AG04449 (cell line): ENCODE results near the gene TGFBR3.

ENCODE experiments used
- CTCF ChIA-PET: fragments of 350-600 bp; formaldehyde crosslinking; extraction: SDS; loops from one replicate; lab custom pipeline; 2021; ENCODE audit warnings: antibody characterized with exemption; lab: Yijun Ruan, JAX
- POLR2A ChIA-PET: fragments of 400-600, 350-600 bp; formaldehyde crosslinking; extraction: SDS; loops from one replicate; lab custom pipeline; 2020; ENCODE audit warnings: antibody characterized with exemption, inconsistent platforms; lab: Yijun Ruan, JAX
- DNase-seq: peaks from one replicate; pipeline ENCODE4 v3.0.0-alpha.2; 2010; ENCODE audit warnings: low read depth, low spot score
- H3K4me3 ChIP-seq: 2 replicates; pipeline ENCODE4 v1.5.1; 2011; ENCODE audit warnings: low read depth, mild to moderate bottlenecking, control low read depth, low read length
- CTCF ChIP-seq: IDR thresholded peaks from one replicate; pipeline ENCODE4 v1.5.1; 2011; ENCODE audit warnings: mild to moderate bottlenecking, moderate library complexity, low read length, control low read depth, inconsistent platforms; ENCODE audit not compliant: insufficient read depth; ENCODE audit errors: missing control alignments

TGFBR3 gene

GRCh38 chr1:91764471-91765115 is 121.4 kb downstream of the TGFBR3 start:
- no peak for TF ChIP-seq CTCF
- ChIA-PET CTCF (interaction anchor here (0.6 kb wide), 1 partner anchor 9 kb away, joined by 3 read pairs; no protein-coding TSS in a partner anchor), POLR2A (no interaction called here)
- no peak overlapping the region for H3K4me3 ChIP-seq
- DNase-seq: no peak

- ChIA-PET CTCF (no interaction called here), POLR2A (no interaction called here)
- no peak for DNase-seq
- no peak overlapping the region for H3K4me3 ChIP-seq
- TF ChIP-seq CTCF: no peak
Measured at GRCh38 chr1:91763252-91763651, 122.7 kb downstream of the TGFBR3 start.

- ChIA-PET POLR2A (no interaction called here), CTCF (interaction anchor here (1.1 to 1.9 kb wide), 4 partner anchors 20 to 249 kb away, joined by 3 to 5 read pairs (median 4); no protein-coding TSS in a partner anchor)
- no peak for TF ChIP-seq CTCF
- DNase-seq: no peak
- H3K4me3 ChIP-seq: no peak overlapping the region
Measured at GRCh38 chr1:91761295-91761721, 124.6 kb downstream of the TGFBR3 start.

- H3K4me3 ChIP-seq: no peak overlapping the region
- no peak for DNase-seq
- CTCF ChIA-PET: interaction anchor here (1.1 to 1.9 kb wide), 4 partner anchors 21 to 248 kb away, joined by 3 to 5 read pairs (median 4); no protein-coding TSS in a partner anchor
- POLR2A ChIA-PET: no interaction called here
- TF ChIP-seq CTCF: no peak
Measured at GRCh38 chr1:91760512-91760911, 125.4 kb downstream of the TGFBR3 start.

- no peak for TF ChIP-seq CTCF
- CTCF ChIA-PET: interaction anchor here (0.9 to 1.0 kb wide), 2 partner anchors 23 to 246 kb away, joined by 3 read pairs; no protein-coding TSS in a partner anchor
- POLR2A ChIA-PET: no interaction called here
Measured at GRCh38 chr1:91759076-91759475, 126.9 kb downstream of the TGFBR3 start.

GRCh38 chr1:91757763-91758460 is 128.0 kb downstream of the TGFBR3 start:
- ChIA-PET POLR2A (interaction anchor here (1.0 kb wide), 1 partner anchor 21 kb away, joined by 3 read pairs; no protein-coding TSS in a partner anchor), CTCF (interaction anchor here (0.9 to 1.7 kb wide), 4 partner anchors 12 to 245 kb away, joined by 3 to 5 read pairs (median 3); no protein-coding TSS in a partner anchor)
- no peak overlapping the region for H3K4me3 ChIP-seq
- no peak for TF ChIP-seq CTCF
- DNase-seq: no peak

More at GRCh38 chr1:91759076-91759475, 126.9 kb downstream of the TGFBR3 start:
- H3K4me3 ChIP-seq: no peak overlapping the region
- DNase-seq: no peak
